ENCODE results near the gene S1PR5. TPM values are rescaled to one million over a fixed set of nuclear protein-coding genes. Genes with fewer than 3 reads are reported as not detected.

S1PR5 gene
- total RNA-seq, 4 donors from 2014 or later: 8.9 to 27.2 (median 16.3) TPM

GRCh38 chr19:10501971-10502523, 15.2 kb downstream of the S1PR5 start:
- peak overlapping the region; percentile 98 to 99 (median 98) for H3K27ac ChIP-seq
- H3K9me3 ChIP-seq: no peaks in the 10 kb centered on the region
- DNase-seq: no peak
- H3K36me3 ChIP-seq: peaks cover 0 to 32% (median 19%) of the 10 kb centered on the region in 3 donors
- intact Hi-C loops (cut with DNase I): loop anchor here (5.0 kb wide), 1 partner anchor 65 kb away; the partner anchor contains the start of genes CDKN2D and KRI1
- 0 to 2% methylated on average over 1 to 6 of the region's 35 CpGs for WGBS, 2 donors
- peak overlapping the region; percentile 89 to 97 (median 94) for H3K4me3 ChIP-seq
- no peaks in the 10 kb centered on the region for H3K27me3 ChIP-seq
- TF ChIP-seq POLR2A (IDR thresholded peaks at IDR 0.05): no peak
- no peak for TF ChIP-seq CTCF (IDR thresholded peaks at IDR 0.05)
- H3K4me1 ChIP-seq: peaks cover 31 to 65% (median 41%) of the 10 kb centered on the region in 3 donors

- peaks cover 31 to 60% (median 41%) of the 10 kb centered on the region in 3 donors for H3K4me1 ChIP-seq
- no peak for DNase-seq
- no peak overlapping the region for H3K4me3 ChIP-seq
- intact Hi-C loops (cut with DNase I): loop anchor here (5.0 kb wide), 1 partner anchor 67 kb away; the partner anchor contains the start of genes CDKN2D and KRI1
- no peak for TF ChIP-seq POLR2A (IDR thresholded peaks at IDR 0.05)
- TF ChIP-seq CTCF (IDR thresholded peaks at IDR 0.05): no peak
- no peaks in the 10 kb centered on the region for H3K9me3 ChIP-seq
- WGBS, 2 donors: 90 to 100% methylated on average over 1 to 2 of the region's 2 CpGs
- H3K27me3 ChIP-seq: no peaks in the 10 kb centered on the region
- peaks cover 12 to 50% (median 35%) of the 10 kb centered on the region in 3 donors for H3K36me3 ChIP-seq
- peak overlapping the region in 3 of 4 donors; percentile 16 to 98 (median 73) for H3K27ac ChIP-seq
These were observed 17.0 kb downstream of the S1PR5 start for GRCh38 chr19:10500247-10500592.

DNA sequence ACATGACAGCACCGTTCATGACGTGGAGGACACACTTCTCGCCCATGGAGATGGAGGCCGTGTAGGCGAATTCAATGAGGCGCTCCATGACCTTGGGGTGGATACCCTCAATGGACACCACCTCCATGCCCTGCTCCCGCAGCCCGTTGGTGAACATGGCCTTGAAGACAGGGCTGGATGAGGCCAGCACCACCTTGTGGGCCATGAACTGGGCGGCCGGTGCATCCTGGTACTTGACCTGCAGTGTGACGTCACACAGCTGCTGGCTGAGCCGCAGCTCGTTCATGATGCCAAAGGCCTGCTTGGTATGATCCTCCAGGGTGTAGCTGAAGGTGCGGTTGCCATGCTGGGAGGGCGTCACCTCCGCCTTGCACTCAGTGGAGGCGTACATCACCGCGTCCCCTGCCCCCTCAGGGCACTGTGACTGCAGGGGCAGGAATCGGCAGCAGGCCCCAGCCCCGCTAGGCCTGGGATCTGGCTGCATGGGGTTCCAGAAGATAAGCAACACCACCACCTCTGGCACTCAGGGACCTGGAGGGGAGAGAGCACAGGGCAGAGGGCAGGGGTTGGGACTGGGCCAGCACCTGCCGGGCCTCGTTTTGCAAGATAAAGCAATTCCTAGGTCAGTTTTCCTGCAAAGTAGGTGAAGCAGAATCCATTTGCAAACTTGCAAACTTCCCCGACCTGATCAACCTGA, 17.5 kb downstream of the S1PR5 start:
- 33 to 73% methylated on average over 1 to 5 of the region's 24 CpGs for WGBS, 2 donors

GRCh38 chr19:10497371-10497770, 19.9 kb downstream of the S1PR5 start:
- no peaks in the 10 kb centered on the region for H3K9me3 ChIP-seq
- H3K4me1 ChIP-seq: peaks cover 31 to 57% (median 41%) of the 10 kb centered on the region in 3 donors
- intact Hi-C loops (cut with DNase I): no loop called here
- no peak for DNase-seq
- H3K27ac ChIP-seq: peak overlapping the region in 1 of 4 donors; percentile 60
- H3K4me3 ChIP-seq: no peak overlapping the region
- WGBS, 2 donors: 91 to 96% methylated on average over 3 to 4 of the region's 4 CpGs
- TF ChIP-seq CTCF (IDR thresholded peaks at IDR 0.05) (no peak), POLR2A (IDR thresholded peaks at IDR 0.05) (no peak)
- peaks cover 19 to 79% (median 40%) of the 10 kb centered on the region in 3 donors for H3K36me3 ChIP-seq
- no peaks in the 10 kb centered on the region for H3K27me3 ChIP-seq

More for the DNA sequence above, 17.5 kb downstream of the S1PR5 start:
- Histone ChIP-seq H3K9me3 (no peaks in the 10 kb centered on the region), H3K4me3 (no peak overlapping the region), H3K4me1 (peaks cover 31 to 60% (median 41%) of the 10 kb centered on the region in 3 donors), H3K27me3 (no peaks in the 10 kb centered on the region), H3K36me3 (peaks cover 17 to 55% (median 35%) of the 10 kb centered on the region in 3 donors), H3K27ac (peak overlapping the region in 3 of 4 donors; percentile 60 to 98 (median 73))
- DNase-seq: no peak
- intact Hi-C loops (cut with DNase I): loop anchor here (5.0 kb wide), 1 partner anchor 68 kb away; the partner anchor contains the start of genes CDKN2D and KRI1
- TF ChIP-seq POLR2A (IDR thresholded peaks at IDR 0.05): no peak
- no peak for TF ChIP-seq CTCF (IDR thresholded peaks at IDR 0.05)

- Histone ChIP-seq H3K27ac (no peak overlapping the region), H3K4me3 (no peak overlapping the region), H3K36me3 (peaks cover 30 to 100% (median 67%) of the 10 kb centered on the region in 3 donors), H3K4me1 (peaks cover 0 to 19% (median 0%) of the 10 kb centered on the region in 3 donors), H3K9me3 (no peaks in the 10 kb centered on the region), H3K27me3 (no peaks in the 10 kb centered on the region)
- TF ChIP-seq POLR2A (IDR thresholded peaks at IDR 0.05) (no peak), CTCF (IDR thresholded peaks at IDR 0.05) (no peak)
- WGBS, 2 donors: 40 to 100% methylated on average over 1 of the region's 43 CpGs
- intact Hi-C loops (cut with DNase I): no loop called here
- no peak for DNase-seq
These were observed 25.7 kb downstream of the S1PR5 start for GRCh38 chr19:10491472-10492047.

Measured in esophagus squamous epithelium (tissue), 5 donors.